ENCODE data around the gene STK36.

STK36 gene

DNA sequence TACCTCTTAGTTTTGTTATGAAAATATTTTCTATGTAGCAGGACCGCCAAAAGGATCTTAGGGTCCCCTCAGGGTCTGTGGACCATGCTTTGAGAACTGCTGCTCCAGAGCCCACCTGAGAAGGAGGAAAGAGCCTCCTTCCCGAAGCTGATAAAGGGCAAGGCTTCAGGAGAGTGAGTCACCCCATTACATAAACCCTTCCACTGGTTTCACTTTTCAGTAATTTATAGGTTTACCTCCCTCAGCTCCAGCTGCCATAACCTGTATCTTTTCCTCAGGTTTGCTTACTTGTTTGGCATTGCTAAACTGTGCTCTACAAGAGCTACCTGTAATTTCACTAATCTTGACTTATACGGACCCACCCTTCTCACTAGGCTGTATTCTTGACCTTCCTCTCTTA is 45.4 kb downstream of the STK36 start:
- DNase-seq: no peak

DNA sequence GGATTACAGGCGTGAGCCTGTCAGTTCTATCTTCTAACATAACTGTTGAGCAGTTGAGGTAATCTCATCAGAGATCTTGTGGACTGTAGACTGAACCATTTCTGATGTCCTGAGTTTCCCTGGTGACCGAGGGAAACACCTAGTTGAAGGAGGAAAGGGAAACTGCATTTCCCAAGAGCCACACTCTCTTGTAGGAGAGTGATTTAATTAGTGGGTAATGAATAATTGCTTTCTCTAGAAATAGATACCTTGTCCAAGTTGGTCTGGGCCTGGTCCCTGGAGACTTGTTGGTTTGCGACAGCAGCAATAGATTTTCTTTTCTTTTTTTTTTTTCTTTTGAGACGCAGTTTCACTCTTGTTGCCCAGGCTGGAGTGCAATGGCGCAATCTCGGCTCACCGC is 46.2 kb downstream of the STK36 start:
- DNase-seq: no peak

DNA sequence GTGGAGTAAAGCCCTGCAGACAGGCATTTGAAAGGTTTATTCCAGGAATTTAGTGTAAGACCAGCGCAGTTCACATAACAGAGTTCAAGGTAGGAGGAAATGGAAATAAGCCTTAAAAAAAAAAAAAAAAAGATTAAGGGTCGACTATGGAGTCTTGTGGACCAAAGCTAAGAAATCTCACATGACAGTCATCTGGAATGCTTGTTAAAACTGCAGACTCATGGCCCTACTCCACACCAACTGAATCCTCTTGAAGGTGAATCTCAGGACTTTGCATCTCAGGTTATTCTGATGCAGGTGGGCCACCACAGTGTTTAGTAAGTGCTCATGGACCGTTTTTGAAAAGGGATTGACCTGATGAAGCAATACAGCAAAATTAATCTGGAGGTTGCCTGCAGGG is 47.6 kb downstream of the STK36 start:
- DNase-seq: no peak

DNA sequence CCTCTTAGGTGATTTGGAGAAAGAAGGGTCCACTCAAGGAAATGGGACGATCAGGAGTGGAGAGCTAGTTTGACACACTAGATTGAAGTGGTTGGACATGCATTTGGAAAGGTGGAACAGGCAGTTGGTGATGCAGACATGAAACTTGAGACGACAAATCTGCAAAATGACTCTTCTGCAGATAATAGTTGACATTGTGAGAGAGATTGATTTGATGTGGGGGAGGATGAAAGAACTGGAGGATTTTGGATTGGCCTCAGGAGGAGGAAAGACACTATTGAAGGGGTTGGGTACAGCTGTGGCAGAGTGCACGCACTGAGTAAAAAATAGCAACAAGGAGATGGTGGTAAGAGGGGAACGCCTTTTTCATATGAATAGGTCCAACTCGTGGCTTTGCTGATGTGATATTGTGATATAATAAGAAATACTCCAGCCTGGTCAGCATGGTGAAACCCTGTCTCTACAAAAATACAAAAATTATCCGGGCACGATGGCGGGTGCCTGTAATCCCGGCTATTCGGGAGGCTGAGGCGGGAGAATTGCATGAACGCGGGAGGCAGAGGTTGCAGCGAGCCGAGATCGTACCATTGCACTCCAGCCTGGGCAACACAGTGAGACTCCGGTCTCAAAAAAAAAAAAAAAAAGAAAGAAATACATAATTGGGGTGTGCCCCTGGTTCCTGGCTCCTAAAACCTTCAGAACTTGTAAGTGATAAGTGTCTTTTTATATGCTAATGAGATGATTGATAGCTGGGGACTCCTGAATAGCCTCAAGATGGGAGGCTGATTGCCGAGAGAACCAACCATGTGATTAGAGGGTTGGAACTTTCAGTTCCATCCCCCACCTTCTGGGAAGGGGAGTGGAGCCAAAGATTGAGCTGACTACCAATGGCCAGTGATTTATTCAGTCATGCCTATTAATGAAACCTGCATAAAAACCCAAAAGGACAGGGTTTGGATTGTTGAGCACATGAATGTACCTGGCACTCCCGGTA is 48.5 kb downstream of the STK36 start:
- no peak for DNase-seq

DNA sequence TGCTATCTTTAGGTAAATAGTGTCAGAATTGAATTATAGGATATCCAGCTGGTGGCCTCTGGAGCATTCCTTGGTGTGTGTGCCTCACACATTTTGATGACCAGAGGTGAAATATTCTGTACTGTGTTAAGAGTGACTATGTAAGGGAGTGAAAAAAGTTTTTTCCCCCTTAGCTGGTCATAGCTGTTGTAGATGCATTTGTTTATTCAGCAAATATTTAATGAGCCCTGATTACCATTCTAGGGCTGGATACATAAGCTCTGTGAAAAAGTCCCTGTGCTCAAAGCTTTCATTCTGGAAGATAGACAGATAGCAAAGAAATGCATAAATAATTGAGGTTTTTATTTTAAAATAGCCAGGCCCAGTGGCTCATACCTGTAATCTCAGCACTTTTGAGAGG is 49.6 kb downstream of the STK36 start:
- no peak for DNase-seq

DNA sequence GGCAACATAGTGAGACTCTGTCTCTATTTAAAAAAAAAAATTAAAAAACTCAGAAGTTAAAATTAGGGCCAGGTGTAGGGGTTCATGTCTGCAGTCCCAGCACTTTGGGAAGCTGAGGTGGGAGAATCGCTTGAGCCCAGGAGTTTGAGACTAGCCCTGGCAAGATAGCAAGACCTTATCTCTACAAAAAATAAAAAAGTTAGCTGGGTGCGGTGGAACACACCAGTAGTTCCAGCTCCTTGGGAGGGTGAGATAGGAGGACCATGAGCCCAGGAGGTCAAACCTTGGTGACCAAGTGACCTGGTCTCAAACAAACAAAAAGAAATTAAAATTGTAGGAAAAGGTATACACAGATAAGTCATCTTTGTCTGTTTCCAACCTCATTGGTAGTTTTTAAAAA is 50.0 kb downstream of the STK36 start:
- DNase-seq: no peak

DNA sequence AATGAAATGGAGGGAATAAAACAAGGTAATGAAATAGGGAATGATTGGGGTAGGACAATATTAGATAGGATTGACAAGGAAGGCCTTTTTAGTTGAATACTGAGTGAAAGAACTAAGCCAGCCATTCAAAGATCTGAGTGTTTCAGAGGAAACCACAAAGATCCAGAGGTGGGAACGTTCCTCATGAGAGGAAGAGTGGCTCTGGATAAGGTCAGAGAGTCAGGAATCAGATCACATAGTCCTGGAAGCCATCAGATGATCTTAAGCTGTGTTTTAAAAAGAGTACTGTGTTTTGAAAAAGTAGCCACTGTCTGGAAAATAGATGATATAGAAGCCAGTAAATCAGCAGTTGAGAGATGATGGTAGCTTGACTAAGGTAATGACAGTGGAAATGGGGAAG is 50.5 kb downstream of the STK36 start:
- DNase-seq: no peak

DNA sequence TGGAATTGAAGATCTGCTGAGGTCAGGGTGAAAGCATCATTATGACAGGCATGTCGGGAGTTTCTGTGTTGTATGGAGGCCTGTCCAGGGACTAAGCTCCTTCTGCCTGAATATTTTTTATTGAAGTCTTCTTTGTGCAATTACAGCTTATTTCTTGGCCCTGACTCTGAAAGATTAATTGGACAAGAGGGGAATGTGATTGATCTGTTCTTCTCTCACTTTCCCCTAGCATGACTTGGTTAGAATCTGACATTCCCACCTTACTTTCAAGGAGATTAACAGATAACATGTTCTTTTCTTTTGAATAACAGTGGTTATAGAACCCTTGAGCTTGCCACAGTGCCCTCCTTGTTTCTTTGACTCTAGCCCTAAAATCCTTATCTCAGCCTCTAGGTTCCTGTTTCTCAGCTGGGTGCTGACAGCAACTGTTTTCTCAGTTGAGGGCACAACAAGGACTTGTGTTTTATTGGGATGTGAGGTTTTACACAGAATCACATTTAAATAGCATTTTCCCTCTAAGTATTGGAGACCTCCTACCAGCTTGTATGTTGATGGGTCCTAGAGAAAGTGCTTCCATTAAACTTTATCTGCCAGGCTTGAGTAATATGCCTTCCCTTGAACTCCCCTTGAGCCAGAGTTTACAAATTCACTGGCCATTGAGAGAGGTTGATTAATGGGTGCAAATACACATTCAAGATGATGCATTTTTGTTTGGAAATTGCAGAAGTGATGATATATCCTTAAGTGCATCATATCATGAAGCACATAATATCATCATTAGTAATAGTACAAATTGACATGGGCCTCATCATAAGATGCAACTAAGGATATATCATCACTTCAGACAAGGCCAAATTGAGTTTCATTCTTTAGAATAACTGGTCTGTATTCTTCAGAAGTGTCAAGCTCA is 51.2 kb downstream of the STK36 start:
- no peak for DNase-seq

DNA sequence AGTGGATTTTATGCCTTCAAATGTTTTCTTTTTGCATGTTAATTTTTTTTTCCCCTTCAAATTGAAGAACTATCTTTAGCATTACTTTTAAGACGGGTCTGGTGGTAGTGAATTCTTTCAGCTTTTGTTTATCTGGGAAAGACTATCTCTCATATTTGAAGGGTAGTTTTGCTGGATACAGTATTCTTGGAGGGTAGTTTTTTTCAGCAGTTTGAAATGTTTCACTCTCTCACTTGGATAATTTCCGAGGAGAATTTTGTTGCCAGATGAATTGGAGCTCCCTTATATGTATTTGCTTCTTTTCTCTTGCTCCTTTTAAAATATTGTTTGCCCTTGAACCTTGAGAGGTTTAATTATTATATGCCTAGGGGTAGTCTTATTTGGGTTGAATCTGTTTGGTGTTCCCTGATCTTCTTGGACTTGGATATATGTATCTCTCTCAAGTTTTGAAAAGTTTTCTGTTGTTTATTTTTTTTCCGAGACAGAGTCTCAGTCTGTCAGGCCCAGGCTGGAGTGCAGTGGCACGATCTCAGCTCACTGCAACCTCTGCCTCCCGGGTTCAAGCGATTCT is 54.2 kb downstream of the STK36 start:
- no peak for DNase-seq

DNA sequence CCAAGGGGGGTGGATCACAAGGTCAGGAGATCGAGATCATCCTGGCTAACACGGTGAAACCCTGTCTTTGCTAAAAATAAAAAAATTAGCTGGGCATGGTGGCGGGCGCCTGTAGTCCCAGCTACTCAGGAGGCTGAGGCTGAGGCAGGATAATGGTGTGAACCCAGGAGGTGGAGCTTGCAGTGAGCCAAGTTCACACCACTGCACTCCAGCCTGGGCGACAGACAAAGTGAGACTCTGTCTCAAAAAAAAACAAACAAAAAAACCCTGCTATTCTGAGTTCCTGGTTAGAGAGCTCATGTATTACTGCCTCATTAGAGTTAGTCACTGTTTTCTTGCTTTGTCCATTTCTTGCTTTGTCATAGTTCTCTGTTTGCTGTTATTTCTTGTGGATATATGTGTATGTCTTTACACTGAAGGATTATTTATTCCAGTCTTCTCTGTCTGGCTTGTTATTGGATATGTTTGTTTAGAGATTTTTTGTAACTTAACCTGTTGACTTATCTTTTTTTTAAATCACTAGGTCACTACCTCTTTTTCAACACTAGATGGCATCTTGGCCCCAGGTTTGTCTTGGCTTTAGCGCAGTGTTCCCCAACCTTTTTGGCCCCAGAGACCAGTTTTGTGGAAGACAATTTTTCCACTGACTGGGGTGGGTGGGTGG is 55.7 kb downstream of the STK36 start:
- DNase-seq: no peak

DNA sequence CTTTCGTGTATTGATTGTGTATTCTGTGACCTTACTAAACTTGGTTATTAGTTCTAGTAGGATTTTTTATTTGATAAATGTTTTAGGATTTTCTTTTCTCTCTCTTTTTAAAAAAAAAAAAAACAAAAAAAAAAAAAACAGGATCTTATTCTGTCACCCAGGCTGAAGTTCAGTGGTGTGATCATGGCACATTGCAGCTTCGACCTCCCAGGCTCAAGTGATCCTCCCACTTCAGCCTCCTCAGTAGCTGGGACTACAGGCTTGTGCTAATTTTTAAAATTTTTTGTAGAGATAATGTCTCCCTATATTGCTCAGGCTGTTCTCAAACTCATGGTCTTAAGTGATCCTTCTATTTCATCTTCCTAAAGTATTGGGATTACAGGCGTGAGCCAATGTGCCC is 57.8 kb downstream of the STK36 start:
- DNase-seq: no peak

DNA sequence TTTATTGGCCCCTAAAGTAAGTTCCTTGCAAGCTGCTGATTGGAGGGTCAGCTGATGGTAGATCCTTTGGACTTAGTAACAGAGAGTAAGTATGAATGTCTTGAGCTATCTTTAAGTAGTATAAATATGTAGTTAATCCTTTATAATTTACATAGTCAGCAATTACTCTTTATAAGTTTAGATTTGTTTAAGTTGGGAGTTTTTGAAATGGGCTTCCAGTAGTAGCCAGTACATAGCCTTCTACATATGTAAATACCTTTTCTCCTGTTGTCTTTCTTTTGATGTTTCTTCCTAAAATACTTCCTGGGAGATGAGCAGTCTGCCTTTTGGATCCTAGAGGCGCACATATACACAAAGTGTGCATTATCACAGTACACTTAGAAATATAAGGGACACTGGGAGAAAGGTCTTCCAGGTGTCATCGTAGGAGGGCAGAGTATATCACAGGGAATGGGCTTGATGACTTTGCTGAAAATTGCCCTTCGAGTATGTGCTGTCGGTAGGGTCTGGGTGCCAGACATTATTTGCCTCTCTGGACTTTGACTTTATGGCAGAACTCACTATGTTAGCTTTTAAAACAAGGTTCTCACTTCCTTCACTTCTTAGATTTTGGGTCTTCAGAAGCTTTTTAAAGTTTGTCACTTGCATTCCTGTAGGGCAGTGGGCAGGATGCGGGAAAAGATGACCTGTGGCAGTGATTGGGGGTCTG is 60.3 kb downstream of the STK36 start:
- no peak for DNase-seq

DNA sequence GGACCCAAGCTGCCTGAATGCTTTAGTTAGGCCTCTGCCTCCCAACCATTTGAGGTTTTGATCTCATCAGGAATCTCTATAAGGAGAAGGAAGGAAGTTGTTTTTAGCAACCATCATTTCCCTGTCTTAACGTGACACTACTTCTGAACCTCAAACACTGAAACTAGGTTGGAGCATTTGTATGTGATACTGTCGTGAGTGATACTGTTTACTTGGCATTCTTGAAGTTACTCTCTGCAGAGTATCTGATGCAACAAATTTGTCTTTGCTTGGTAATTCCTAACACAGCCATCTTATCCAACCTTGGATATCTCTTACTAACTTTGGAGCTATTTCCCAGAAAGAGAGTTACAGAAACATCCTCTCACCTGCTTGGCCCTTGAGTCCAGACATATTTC is 60.9 kb downstream of the STK36 start:
- no peak for DNase-seq

DNA sequence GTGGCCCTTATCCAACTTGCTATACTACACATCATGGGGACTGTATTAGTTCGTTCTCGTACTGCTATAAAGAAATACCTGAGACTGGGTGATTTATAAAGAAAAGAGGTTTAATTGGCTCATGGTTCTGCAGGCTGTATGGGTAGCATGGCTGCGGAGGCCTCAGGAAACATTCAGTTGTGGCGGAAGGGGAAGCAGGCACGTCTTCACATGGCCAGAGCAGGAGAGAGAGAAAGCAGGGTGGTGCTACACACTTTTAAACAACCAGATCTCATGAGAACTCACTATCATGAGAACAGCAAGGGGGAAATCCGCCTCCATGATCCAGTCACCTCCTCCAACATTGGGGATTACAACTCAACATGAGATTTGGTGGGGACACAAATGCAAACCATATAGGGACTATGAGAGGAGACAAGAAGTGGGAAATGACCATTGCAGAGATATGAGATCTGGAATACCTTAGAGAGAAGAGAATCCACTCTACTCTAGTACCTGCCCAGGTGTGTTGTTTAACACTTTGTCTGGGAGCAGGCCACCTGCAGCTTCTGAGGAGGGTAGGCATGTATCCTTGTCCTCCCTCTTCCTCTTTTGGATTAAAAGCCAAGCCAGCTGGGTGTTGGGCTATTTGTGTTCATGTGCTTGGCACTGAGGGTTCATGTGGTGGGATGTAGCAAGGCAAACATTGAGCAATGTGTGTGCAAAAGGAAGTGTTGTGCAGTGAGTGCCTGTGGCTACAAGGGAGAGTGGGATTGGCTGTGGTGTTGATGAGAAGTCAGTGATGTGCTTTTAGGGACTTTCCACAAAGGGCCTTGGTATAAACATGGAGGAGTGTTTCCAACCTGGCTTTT is 61.5 kb downstream of the STK36 start:
- no peak for DNase-seq

DNA sequence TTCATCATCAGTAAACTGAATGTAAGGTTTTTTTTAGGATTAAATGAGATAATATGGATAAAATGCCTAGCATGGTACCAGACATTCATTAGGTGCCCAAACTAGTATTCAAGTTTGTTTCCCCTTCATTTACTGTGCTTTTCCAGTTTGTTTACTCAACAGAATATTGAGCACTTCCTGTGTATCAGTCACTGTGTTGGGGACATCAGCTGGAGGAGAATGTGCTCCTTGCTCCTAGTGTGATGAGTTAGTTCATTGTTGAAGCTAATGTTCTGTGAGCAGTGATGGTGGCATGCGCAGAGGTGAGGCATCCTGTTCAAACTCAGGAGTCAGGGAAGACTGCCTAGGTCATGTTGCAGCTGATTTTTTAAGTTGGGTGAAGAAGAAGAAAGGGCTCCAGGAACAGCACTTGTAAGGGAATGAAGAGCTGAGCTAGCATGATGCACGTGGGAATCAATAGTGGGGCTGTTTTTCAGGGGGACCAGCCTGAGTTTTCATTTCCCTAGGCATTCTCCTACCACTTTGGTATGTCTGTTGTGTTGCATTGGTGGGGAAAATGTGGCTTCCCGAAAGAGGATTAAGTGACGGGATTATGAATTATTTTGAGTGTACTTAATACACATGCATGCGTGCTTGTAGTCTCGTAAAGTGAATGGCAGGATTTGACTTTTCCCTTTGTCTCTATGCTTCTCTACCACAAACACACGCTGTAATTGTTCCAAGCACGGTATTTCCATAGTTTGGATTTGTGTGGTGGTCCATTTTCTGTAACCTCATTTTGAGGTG is 62.5 kb downstream of the STK36 start:
- no peak for DNase-seq

DNA sequence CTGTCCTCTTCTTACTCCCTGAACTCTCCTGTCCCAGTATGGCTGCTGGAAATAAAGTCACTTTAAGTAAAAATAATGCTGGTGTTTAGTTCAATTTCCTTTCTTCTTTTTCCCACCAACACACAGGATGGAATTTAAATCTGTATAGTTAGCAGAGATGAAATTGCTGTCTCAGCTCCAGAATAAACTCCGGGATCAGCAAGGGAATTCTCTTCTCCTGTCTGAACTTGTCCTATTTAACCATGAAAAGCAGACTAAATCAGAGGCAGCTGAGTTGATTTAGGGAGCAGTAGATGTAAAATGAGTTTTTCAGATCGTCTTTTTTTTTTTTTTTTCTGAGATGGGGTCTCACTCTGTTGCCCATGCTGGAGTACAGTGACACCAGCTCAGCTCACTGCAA is 64.6 kb downstream of the STK36 start:
- no peak for DNase-seq

DNA sequence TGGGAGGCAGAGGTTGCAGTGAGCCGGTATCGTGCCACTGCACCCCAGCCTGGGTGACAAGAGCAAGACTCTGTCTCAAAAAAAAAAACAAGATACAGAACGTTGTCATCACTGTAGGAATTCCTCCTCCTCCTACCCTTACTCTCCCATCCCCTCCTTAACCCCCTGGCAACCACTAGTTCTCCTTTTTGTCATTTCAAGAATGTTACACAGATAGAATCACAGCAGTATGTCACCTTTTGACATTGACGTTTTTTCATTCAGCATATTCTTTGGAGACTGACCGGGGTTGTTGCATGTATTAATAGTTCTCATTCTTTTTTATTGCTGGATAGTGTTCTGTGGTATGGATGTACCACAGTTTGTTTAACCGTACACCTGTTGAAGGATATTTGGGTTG is 71.2 kb downstream of the STK36 start:
- no peak for DNase-seq

DNA sequence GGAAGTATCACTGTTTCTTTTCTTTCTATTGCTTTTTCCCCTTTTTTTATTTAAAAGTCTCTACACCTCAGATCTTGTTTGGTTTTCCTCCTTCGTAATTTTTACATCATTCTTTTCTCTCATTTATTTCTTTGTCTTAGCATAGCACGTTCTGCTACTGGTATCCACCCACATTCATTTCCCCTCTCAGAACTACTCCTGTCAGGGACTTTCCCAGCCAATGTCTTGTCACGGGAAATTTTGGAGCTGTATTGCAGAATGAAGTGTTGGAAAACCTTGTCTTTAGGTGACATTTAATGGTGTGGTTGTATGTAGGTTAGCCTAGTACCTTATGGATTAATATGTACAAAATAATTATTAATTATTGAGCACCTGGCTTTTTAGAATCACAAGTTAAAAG is 72.7 kb downstream of the STK36 start:
- DNase-seq: no peak

DNA sequence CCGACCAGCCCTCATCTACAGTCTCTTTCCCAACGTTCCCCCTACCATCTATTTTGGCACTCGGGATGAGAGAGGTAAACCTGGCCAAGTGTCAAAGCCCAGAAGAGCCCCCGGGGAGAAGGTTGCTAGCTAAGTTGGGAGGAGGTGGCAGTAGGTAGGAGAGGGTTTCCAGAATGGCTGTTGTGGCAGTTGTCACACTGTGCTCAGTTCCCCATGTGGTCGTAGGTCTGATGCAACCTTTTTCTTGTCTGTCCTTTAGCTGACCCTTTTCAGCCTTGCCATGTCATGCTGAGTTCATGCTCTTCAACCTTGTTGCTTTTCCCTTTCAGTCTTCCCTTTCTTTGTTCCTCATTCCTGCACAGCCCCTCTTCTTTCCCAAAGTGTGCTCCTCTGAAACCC is 73.3 kb downstream of the STK36 start:
- DNase-seq: no peak
